Keratinocyte (primary cell): Measurements from ENCODE around the gene SIK3. TPM values are rescaled to one million over a fixed set of nuclear protein-coding genes. Genes with fewer than 3 reads are reported as not detected.

ENCODE experiments used
- DNase-seq: peaks from one replicate; pipeline ENCODE4 v3.0.0-alpha.2; 2011; ENCODE audit warnings: low read depth, missing footprints, low spot score
- FAIRE-seq: peaks from 2 replicates; lab custom pipeline; 2011; peaks lifted over from hg19 to GRCh38; lab: Jason Lieb, UNC
- H2AFZ ChIP-seq: 2 replicates; pipeline ENCODE4 v1.6.0; 2012; ENCODE audit warnings: low read length, control low read depth, inconsistent platforms; ENCODE audit not compliant: control insufficient read depth
- H3K27ac ChIP-seq: 2 replicates; pipeline ENCODE4 v1.5.1; 2011; ENCODE audit warnings: low read length; ENCODE audit not compliant: control insufficient read depth, insufficient read depth
- H3K27me3 ChIP-seq: 3 replicates; pipeline ENCODE4 v1.6.0; 2011; ENCODE audit warnings: low read length; ENCODE audit not compliant: control insufficient read depth, insufficient read depth; ENCODE audit errors: extremely low read depth
- H3K36me3 ChIP-seq, 2 experiments: 2 replicates in 1 of 2; 3 replicates in 1 of 2; pipeline ENCODE4 v1.5.1; 2011; ENCODE audit warnings: low read length in 2 of 2, mild to moderate bottlenecking in 1 of 2; ENCODE audit not compliant: control insufficient read depth in 2 of 2, insufficient read depth in 2 of 2; ENCODE audit errors: extremely low read depth in 1 of 2
- H3K4me1 ChIP-seq: 3 replicates; pipeline ENCODE4 v1.5.1; 2011; ENCODE audit warnings: low read length; ENCODE audit not compliant: control insufficient read depth, insufficient read depth; ENCODE audit errors: extremely low read depth
- H3K4me2 ChIP-seq: 3 replicates; pipeline ENCODE4 v1.6.0; 2011; ENCODE audit warnings: low read depth, low read length; ENCODE audit not compliant: control insufficient read depth, insufficient read depth; ENCODE audit errors: extremely low read depth
- H3K4me3 ChIP-seq, 3 experiments: fragments of 200-600 bp in 1 of 3; sonication (generic) in 1 of 3; 2 replicates in 2 of 3; 3 replicates in 1 of 3; pipeline ENCODE4 v1.5.1; 2011 to 2016; ENCODE audit warnings: low read length in 3 of 3, mild to moderate bottlenecking in 3 of 3, control low read depth in 2 of 3, inconsistent platforms in 1 of 3, low read depth in 1 of 3, mixed read lengths in 1 of 3, mixed run types in 1 of 3, moderate library complexity in 1 of 3; ENCODE audit not compliant: control insufficient read depth in 2 of 3, insufficient read depth in 2 of 3; ENCODE audit errors: extremely low read depth in 1 of 3
- H3K79me2 ChIP-seq: 2 replicates; pipeline ENCODE4 v1.6.0; 2012; ENCODE audit warnings: low read length; ENCODE audit not compliant: control insufficient read depth, insufficient read depth
- H3K9ac ChIP-seq: 3 replicates; pipeline ENCODE4 v1.6.0; 2011; ENCODE audit warnings: low read length; ENCODE audit not compliant: control insufficient read depth, insufficient read depth; ENCODE audit errors: extremely low read depth
- H3K9me1 ChIP-seq: 3 replicates; pipeline ENCODE4 v1.6.0; 2011; ENCODE audit warnings: low read length; ENCODE audit not compliant: control insufficient read depth, insufficient read depth; ENCODE audit errors: extremely low read depth
- H3K9me3 ChIP-seq: 2 replicates; pipeline ENCODE4 v1.5.1; 2012; ENCODE audit warnings: low read depth, low read length; ENCODE audit not compliant: control insufficient read depth
- H4K20me1 ChIP-seq: 3 replicates; pipeline ENCODE4 v1.6.0; 2011; ENCODE audit warnings: low read length; ENCODE audit not compliant: control insufficient read depth, insufficient read depth; ENCODE audit errors: extremely low read depth
- CTCF ChIP-seq, 3 experiments: IDR thresholded peaks in 1 of 3; conservative IDR thresholded peaks in 1 of 3; optimal IDR thresholded peaks in 1 of 3; 2 replicates in 2 of 3; 3 replicates in 1 of 3; pipeline versions ENCODE3 to v1.5.1; 2011; ENCODE audit warnings: low read length in 3 of 3, mild to moderate bottlenecking in 3 of 3, moderate library complexity in 2 of 3, control low read depth in 1 of 3, inconsistent platforms in 1 of 3; ENCODE audit not compliant: insufficient read depth in 2 of 3; ENCODE audit errors: extremely low read depth in 1 of 3
- EZH2 ChIP-seq: IDR thresholded peaks from one replicate; pipeline ENCODE4 v1.6.1; 2012; ENCODE audit warnings: inconsistent platforms, mild to moderate bottlenecking, low read length, moderate library complexity
- dilution Hi-C: fragments of 300-500 bp; cut with MboI; formaldehyde crosslinking; loops from one replicate; pipeline ENCODE4 v1.7.0; 2020; ENCODE audit warnings: low sequenced_read_pairs; ENCODE audit not compliant: extremely low pct_ligation_motif_present
- polyA plus RNA-seq, 5 experiments: library from polyadenylated mRNA; depleted of rRNA in 3 of 5; stranded (reverse) in 3 of 5; stranded (forward) in 1 of 5; unstranded in 1 of 5; fragments of >200 nt; gene quantifications; 1 replicate in 1 of 5; 2 replicates in 3 of 5; 3 replicates in 1 of 5; pipeline versions ENCODE4 v1.2.1 to v1.2.3, GENCODE V29; 2011 to 2012; ENCODE audit warnings: missing spikeins in 2 of 5, low read depth in 1 of 5, low replicate concordance in 1 of 5

The SIK3 gene
- polyA plus RNA-seq, 1 donor (not counting 4 experiments of a cell fraction or from before 2014, with no cell fraction given): 8.2 TPM

GRCh38 chr11:117066959-117067358 lies 31.3 kb downstream of the SIK3 start:
- no peaks in the 10 kb centered on the region for H3K9me3 ChIP-seq
- H3K9me1 ChIP-seq: no peaks in the 10 kb centered on the region
- TF ChIP-seq EZH2: no peak
- TF ChIP-seq CTCF (optimal IDR thresholded peaks at IDR 0.05 in 1 of 3, IDR thresholded peaks at IDR 0.05 in 1 of 3, conservative IDR thresholded peaks at IDR 0.05 in 1 of 3; ENCODE audit: extremely low read depth in 1 of 3, insufficient read depth in 2 of 3, low read length in 3 of 3): no peak
- H4K20me1 ChIP-seq: peaks cover 6% of the 10 kb centered on the region
- H3K27me3 ChIP-seq: no peaks in the 10 kb centered on the region
- no peak overlapping the region for H2AFZ ChIP-seq
- H3K4me3 ChIP-seq: no peak overlapping the region
- H3K4me1 ChIP-seq: peaks cover 17% of the 10 kb centered on the region
- no peak overlapping the region for H3K27ac ChIP-seq
- dilution Hi-C loops: no loop called here
- H3K79me2 ChIP-seq: peaks cover 75% of the 10 kb centered on the region
- H3K9ac ChIP-seq: no peak overlapping the region
- no peaks in the 10 kb centered on the region for H3K36me3 ChIP-seq
- DNase-seq (no peak), FAIRE-seq (peak; percentile 57)
- H3K4me2 ChIP-seq: no peak overlapping the region

GRCh38 chr11:117064275-117064674 lies 34.0 kb downstream of the SIK3 start:
- no peaks in the 10 kb centered on the region for H3K9me1 ChIP-seq
- H3K4me2 ChIP-seq: no peak overlapping the region
- TF ChIP-seq EZH2 (no peak), CTCF (optimal IDR thresholded peaks at IDR 0.05 in 1 of 3, IDR thresholded peaks at IDR 0.05 in 1 of 3, conservative IDR thresholded peaks at IDR 0.05 in 1 of 3; ENCODE audit: extremely low read depth in 1 of 3, insufficient read depth in 2 of 3, low read length in 3 of 3) (no peak)
- no peaks in the 10 kb centered on the region for H3K36me3 ChIP-seq
- no peaks in the 10 kb centered on the region for H3K27me3 ChIP-seq
- peaks cover 72% of the 10 kb centered on the region for H3K79me2 ChIP-seq
- H4K20me1 ChIP-seq: peaks cover 6% of the 10 kb centered on the region
- peaks cover 8% of the 10 kb centered on the region for H3K4me1 ChIP-seq
- H2AFZ ChIP-seq: no peak overlapping the region
- dilution Hi-C loops: no loop called here
- FAIRE-seq (peak; percentile 51), DNase-seq (no peak)
- no peak overlapping the region for H3K27ac ChIP-seq
- no peak overlapping the region for H3K9ac ChIP-seq
- H3K4me3 ChIP-seq: no peak overlapping the region
- H3K9me3 ChIP-seq: no peaks in the 10 kb centered on the region
